Activated B cell treated with CpG ODN at 0.5 μM for 24 hours (primary cell): Measurements from ENCODE around the gene MYOZ2. TPM values are rescaled to one million over a fixed set of nuclear protein-coding genes. Genes with fewer than 3 reads are reported as not detected.
"Not testable (repeated sequence)": the region's sequence is repeated elsewhere in the genome, so short reads cannot be mapped to it uniquely, and the experiment has no call there.

Experiments used
- ATAC-seq: fragments of 200-7000 bp; cut with Tn5 transposase; one replicate; pipeline ENCODE4 v1.10.0; 2021; ENCODE audit warnings: low read depth, mild to moderate bottlenecking, moderate library complexity
- CTCF ChIA-PET: fragments of 350-600 bp; sonication (Branson Sonifier 250); formaldehyde crosslinking; loops from one replicate; lab custom pipeline; 2021; ENCODE audit warnings: antibody characterized with exemption; lab: Charles Lee
- POLR2A ChIA-PET: fragments of 350-600 bp; sonication (Branson Sonifier 250); formaldehyde crosslinking; loops from one replicate; lab custom pipeline; 2021; ENCODE audit warnings: antibody characterized with exemption; lab: Charles Lee
- DNase-seq: peaks from one replicate; pipeline ENCODE4 v3.0.0; 2022
- H3K27ac Mint-ChIP-seq: one replicate; pipeline ENCODE4 v1.8.0; 2020; ENCODE audit warnings: mixed read lengths
- H3K27me3 Mint-ChIP-seq: one replicate; pipeline ENCODE4 v1.8.0; 2021; ENCODE audit warnings: mixed read lengths
- H3K36me3 Mint-ChIP-seq: one replicate; pipeline ENCODE4 v1.8.0; 2021; ENCODE audit warnings: low read depth, mixed read lengths
- H3K4me1 Mint-ChIP-seq: one replicate; pipeline ENCODE4 v1.8.0; 2021; ENCODE audit warnings: mixed read lengths
- H3K4me3 Mint-ChIP-seq: one replicate; pipeline ENCODE4 v1.8.0; 2020; ENCODE audit warnings: mild to moderate bottlenecking, mixed read lengths
- H3K9me3 Mint-ChIP-seq: one replicate; pipeline ENCODE4 v1.8.0; 2020; ENCODE audit warnings: mixed read lengths
- CTCF ChIP-seq: fragments of 200-600 bp; IDR thresholded peaks from one replicate; pipeline ENCODE4 v1.8.0; 2022; ENCODE audit warnings: antibody characterized with exemption, mild to moderate bottlenecking
- intact Hi-C: fragments of 100-400 bp; cut with micrococcal nuclease; formaldehyde crosslinking; loops from one replicate; pipeline ENCODE4 v1.15.1; 2024
- total RNA-seq: library from RNA; stranded (reverse); gene quantifications from 2 replicates; pipeline ENCODE4 v1.2.3, GENCODE V29; 2022

MYOZ2 gene
- total RNA-seq, 1 donor from 2014 or later = not detected

GRCh38 chr4:119170195-119170594 is 34.6 kb downstream of the MYOZ2 start:
- no peak overlapping the region for H3K27ac Mint-ChIP-seq
- ATAC-seq (no peak), DNase-seq (no peak)
- no peak for TF ChIP-seq CTCF
- no peaks in the 10 kb centered on the region for H3K4me1 Mint-ChIP-seq
- intact Hi-C loops = no loop called here
- H3K9me3 Mint-ChIP-seq = no peaks in the 10 kb centered on the region
- H3K36me3 Mint-ChIP-seq = no peaks in the 10 kb centered on the region
- ChIA-PET CTCF (no interaction called here), POLR2A (interaction anchor here (0.7 kb wide), 1 partner anchor 561 kb away, joined by 3 read pairs; no protein-coding TSS in a partner anchor)
- no peak overlapping the region for H3K4me3 Mint-ChIP-seq
- H3K27me3 Mint-ChIP-seq = no peaks in the 10 kb centered on the region

- Mint-ChIP-seq H3K36me3 (no peaks in the 10 kb centered on the region), H3K27me3 (peaks cover 1% of the 10 kb centered on the region), H3K4me3 (no peak overlapping the region), H3K4me1 (no peaks in the 10 kb centered on the region), H3K9me3 (no peaks in the 10 kb centered on the region), H3K27ac (no peak overlapping the region)
- DNase-seq (no peak), ATAC-seq (no peak)
- no peak for TF ChIP-seq CTCF
- intact Hi-C loops = no loop called here
- CTCF ChIA-PET = no interaction called here
- POLR2A ChIA-PET = no interaction called here
These were observed 36.6 kb downstream of the MYOZ2 start for GRCh38 chr4:119172223-119172622.

- ATAC-seq, CTCF ChIA-PET, H3K9me3 Mint-ChIP-seq, POLR2A ChIA-PET, intact Hi-C loops, H3K4me3 Mint-ChIP-seq, H3K36me3 Mint-ChIP-seq, H3K27me3 Mint-ChIP-seq, DNase-seq, H3K4me1 Mint-ChIP-seq, H3K27ac Mint-ChIP-seq: not testable (repeated sequence)
These were observed 38.2 kb downstream of the MYOZ2 start for GRCh38 chr4:119173729-119174361.

GRCh38 chr4:119179011-119179410 is 43.4 kb downstream of the MYOZ2 start:
- H3K36me3 Mint-ChIP-seq = no peaks in the 10 kb centered on the region
- CTCF ChIA-PET = no interaction called here

GRCh38 chr4:119184128-119184527 is 48.5 kb downstream of the MYOZ2 start:
- ATAC-seq (no peak), DNase-seq (no peak)
- no peaks in the 10 kb centered on the region for H3K9me3 Mint-ChIP-seq
- no peak for TF ChIP-seq CTCF
- intact Hi-C loops = no loop called here
- peaks cover 6% of the 10 kb centered on the region for H3K27me3 Mint-ChIP-seq
- CTCF ChIA-PET = no interaction called here
- no peaks in the 10 kb centered on the region for H3K4me1 Mint-ChIP-seq
- H3K27ac Mint-ChIP-seq = no peak overlapping the region
- no peak overlapping the region for H3K4me3 Mint-ChIP-seq
- H3K36me3 Mint-ChIP-seq = no peaks in the 10 kb centered on the region
- POLR2A ChIA-PET = no interaction called here

More at GRCh38 chr4:119179011-119179410, 43.4 kb downstream of the MYOZ2 start:
- POLR2A ChIA-PET = no interaction called here
- Mint-ChIP-seq H3K27ac (no peak overlapping the region), H3K27me3 (peaks cover 4% of the 10 kb centered on the region), H3K4me3 (no peak overlapping the region), H3K9me3 (no peaks in the 10 kb centered on the region), H3K4me1 (no peaks in the 10 kb centered on the region)
- ATAC-seq (no peak), DNase-seq (no peak)
- intact Hi-C loops = no loop called here
- no peak for TF ChIP-seq CTCF

GRCh38 chr4:119189638-119190037 is 54.0 kb downstream of the MYOZ2 start:
- no peak for TF ChIP-seq CTCF
- Mint-ChIP-seq H3K36me3 (no peaks in the 10 kb centered on the region), H3K27me3 (peaks cover 3% of the 10 kb centered on the region), H3K4me1 (no peaks in the 10 kb centered on the region), H3K27ac (no peak overlapping the region), H3K4me3 (no peak overlapping the region), H3K9me3 (no peaks in the 10 kb centered on the region)
- intact Hi-C loops = no loop called here
- POLR2A ChIA-PET = no interaction called here
- DNase-seq = no peak
- ATAC-seq = no peak
- CTCF ChIA-PET = no interaction called here
